A673 (cell line): ENCODE data around the gene TMEM61. TPM values are rescaled to one million over a fixed set of nuclear protein-coding genes. Genes with fewer than 3 reads are reported as not detected.

Experiments used
- BruUV-seq: library from RNA; stranded (reverse); fragments of 400-500 nt; replicated peaks from 2 replicates; lab custom pipeline; 2021; lab: Mats Ljungman, UMichigan
- CTCF ChIA-PET: fragments of 300-600 bp; sonication (Branson Sonifier 250); formaldehyde crosslinking; loops from one replicate; lab custom pipeline; 2022; ENCODE audit warnings: antibody characterized with exemption; lab: Charles Lee
- POLR2A ChIA-PET: fragments of 300-600 bp; sonication (Branson Sonifier 250); formaldehyde crosslinking; loops from one replicate; lab custom pipeline; 2022; ENCODE audit warnings: antibody characterized with exemption; ENCODE audit not compliant: low non-redundant PET; lab: Charles Lee
- DNase-seq: peaks from one replicate; pipeline ENCODE4 v3.0.0-alpha.2; 2015; ENCODE audit warnings: low spot score
- H3K27ac ChIP-seq: fragments of 200-600 bp; sonication (generic); 2 replicates; pipeline ENCODE4 v1.5.1; 2016; ENCODE audit warnings: mixed run types, low read depth, mild to moderate bottlenecking, mixed read lengths, antibody characterized with exemption, low read length; ENCODE audit not compliant: poor library complexity, severe bottlenecking
- H3K27me3 ChIP-seq: fragments of 200-600 bp; sonication (generic); replicated peaks from 2 replicates; pipeline ENCODE4 v1.6.1; 2017; ENCODE audit warnings: mixed run types, low read depth, mild to moderate bottlenecking, mixed read lengths, antibody characterized with exemption, low read length; ENCODE audit not compliant: insufficient read depth, poor library complexity
- H3K36me3 ChIP-seq: fragments of 200-600 bp; sonication (generic); 2 replicates; pipeline ENCODE4 v1.6.1; 2016; ENCODE audit warnings: mixed run types, mild to moderate bottlenecking, mixed read lengths, antibody characterized with exemption, low read length; ENCODE audit not compliant: insufficient read depth, poor library complexity, severe bottlenecking
- H3K4me1 ChIP-seq: fragments of 200-600 bp; sonication (generic); 2 replicates; pipeline ENCODE4 v1.6.1; 2017; ENCODE audit warnings: mixed run types, mild to moderate bottlenecking, mixed read lengths, antibody characterized with exemption, low read length; ENCODE audit not compliant: insufficient read depth, poor library complexity, severe bottlenecking
- H3K4me3 ChIP-seq: fragments of 200-600 bp; sonication (generic); 2 replicates; pipeline ENCODE4 v1.5.1; 2016; ENCODE audit warnings: low read depth, mixed run types, mild to moderate bottlenecking, mixed read lengths, low read length; ENCODE audit not compliant: poor library complexity, severe bottlenecking
- H3K9me3 ChIP-seq: fragments of 200-600 bp; sonication (generic); 2 replicates; pipeline ENCODE4 v1.6.1; 2016; ENCODE audit warnings: mixed run types, low read depth, mild to moderate bottlenecking, mixed read lengths, antibody characterized with exemption, low read length; ENCODE audit not compliant: poor library complexity, severe bottlenecking
- CTCF ChIP-seq: fragments of 300-800, 200-600 bp; sonication (generic); conservative IDR thresholded peaks from 2 replicates; pipeline ENCODE4 v1.5.1; 2017; ENCODE audit warnings: low read depth, mild to moderate bottlenecking, antibody characterized with exemption, low read length, moderate library complexity, mixed read lengths
- EZH2 ChIP-seq: fragments of 200-600 bp; sonication (generic); IDR thresholded peaks from 2 replicates; pipeline ENCODE4 v1.6.1; 2017; ENCODE audit warnings: borderline replicate concordance, low read depth, mild to moderate bottlenecking, mixed read lengths, antibody characterized with exemption, low read length; ENCODE audit not compliant: poor library complexity, severe bottlenecking
- intact Hi-C: fragments of 100-400 bp; cut with micrococcal nuclease; formaldehyde crosslinking; loops from one replicate; pipeline ENCODE4 v1.10.0; 2022; ENCODE audit not compliant: unreplicated experiment
- total RNA-seq: library from RNA; stranded (reverse); gene quantifications from 2 replicates; pipeline ENCODE4 v1.2.3, GENCODE V29; 2021

TMEM61 gene
- total RNA-seq, 1 experiment from 2014 or later = not detected

DNA sequence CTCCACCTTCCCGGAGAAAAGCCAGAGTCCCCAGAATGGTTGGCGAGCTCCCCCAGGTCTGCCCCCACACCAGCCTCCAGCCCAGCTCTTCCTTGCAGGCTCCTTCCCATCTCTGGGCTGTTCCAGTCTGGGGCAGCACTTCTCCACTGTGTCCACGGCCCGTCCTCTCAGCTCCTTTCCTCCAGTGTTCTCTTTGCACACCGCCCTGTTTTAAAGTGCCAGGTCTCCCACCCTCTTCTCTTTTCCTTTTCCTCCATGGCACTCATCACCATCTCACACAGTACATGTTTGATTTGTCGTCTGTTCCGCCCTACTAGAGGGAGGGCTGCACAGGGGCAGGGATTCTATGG is 52.8 kb downstream of the TMEM61 start:
- Histone ChIP-seq H3K4me1 (no peaks in the 10 kb centered on the region), H3K9me3 (no peaks in the 10 kb centered on the region), H3K27ac (no peak overlapping the region), H3K36me3 (no peaks in the 10 kb centered on the region), H3K27me3 (no peaks in the 10 kb centered on the region), H3K4me3 (no peak overlapping the region)
- TF ChIP-seq EZH2 (no peak), CTCF (no peak)
- ChIA-PET POLR2A (no interaction called here), CTCF (no interaction called here)
- intact Hi-C loops = no loop called here
- BruUV-seq = no TSS peak
- DNase-seq = no peak

DNA sequence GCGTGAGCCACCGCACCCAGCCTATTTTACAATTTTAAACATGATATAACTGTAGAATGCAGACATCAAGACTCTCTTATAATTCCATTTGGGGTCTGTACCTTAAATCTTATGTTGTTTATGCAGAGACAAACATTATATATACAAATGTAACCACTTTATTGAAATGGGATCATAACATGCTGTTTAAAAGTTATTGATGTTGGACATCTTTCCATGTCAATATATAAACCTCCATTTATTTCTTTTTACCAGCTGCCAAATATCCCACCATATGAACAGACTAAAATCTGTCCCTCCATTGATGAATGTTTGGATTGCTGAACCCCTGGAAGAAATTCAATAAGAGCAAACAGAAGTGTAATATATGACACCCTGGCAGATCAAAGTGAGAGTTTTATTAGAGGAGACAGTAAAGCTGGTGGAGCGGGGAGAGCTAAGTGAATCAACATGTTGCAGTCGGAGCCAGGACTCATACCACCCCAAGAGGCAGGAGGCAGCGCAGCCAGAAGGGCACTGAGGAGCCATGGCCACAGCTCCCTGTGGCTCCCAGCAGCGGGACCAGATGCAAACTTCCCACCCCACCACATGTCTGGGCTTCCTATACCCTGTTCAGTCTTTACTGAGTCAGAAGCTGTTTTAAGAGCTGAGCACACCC is 54.2 kb downstream of the TMEM61 start:
- POLR2A ChIA-PET = no interaction called here

DNA sequence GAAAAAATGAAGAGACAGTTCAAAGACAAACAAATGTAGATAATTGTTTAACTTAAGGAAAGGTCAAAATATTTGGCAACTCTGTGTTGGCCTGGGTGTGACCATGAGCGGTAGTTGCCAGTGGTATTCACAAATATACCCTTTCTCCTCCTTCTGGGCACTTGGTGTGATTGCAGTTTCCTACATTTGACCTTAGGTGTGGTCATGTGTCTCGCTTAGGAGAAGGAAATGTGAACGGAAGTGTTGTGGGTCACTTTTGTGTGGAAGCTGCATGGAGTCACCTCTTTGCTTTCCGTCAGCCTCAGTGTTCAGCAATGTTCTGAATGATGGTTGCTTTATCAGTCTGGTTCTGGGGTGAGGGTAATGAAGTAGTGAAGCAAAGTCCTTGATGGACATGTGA is 55.5 kb downstream of the TMEM61 start:
- Histone ChIP-seq H3K36me3 (no peaks in the 10 kb centered on the region), H3K4me1 (peaks cover 11% of the 10 kb centered on the region), H3K9me3 (no peaks in the 10 kb centered on the region), H3K27me3 (no peaks in the 10 kb centered on the region), H3K4me3 (no peak overlapping the region), H3K27ac (no peak overlapping the region)
- no peak for DNase-seq
- BruUV-seq = no TSS peak
- ChIA-PET POLR2A (no interaction called here), CTCF (no interaction called here)
- intact Hi-C loops = no loop called here
- TF ChIP-seq EZH2 (no peak), CTCF (no peak)

More for the DNA sequence above, 54.2 kb downstream of the TMEM61 start:
- Histone ChIP-seq H3K9me3 (no peaks in the 10 kb centered on the region), H3K4me3 (no peak overlapping the region), H3K4me1 (peaks cover 11% of the 10 kb centered on the region), H3K27me3 (no peaks in the 10 kb centered on the region), H3K27ac (no peak overlapping the region), H3K36me3 (no peaks in the 10 kb centered on the region)
- no peak for TF ChIP-seq CTCF
- TF ChIP-seq EZH2 = no peak
- intact Hi-C loops = no loop called here
- no peak for DNase-seq
- BruUV-seq = no TSS peak
- CTCF ChIA-PET = no interaction called here
